PC-9 (cell line): ENCODE measurements around the gene MAP1LC3B2. TPM values are rescaled to one million over a fixed set of nuclear protein-coding genes. Genes with fewer than 3 reads are reported as not detected.

Experiments
- BruUV-seq: library from RNA; stranded (reverse); fragments of 400-500 nt; replicated peaks from 2 replicates; lab custom pipeline; 2021; lab: Mats Ljungman, UMichigan
- CTCF ChIA-PET: fragments of 300-600 bp; sonication (Branson Sonifier 250); formaldehyde crosslinking; loops from one replicate; lab custom pipeline; 2022; ENCODE audit warnings: antibody characterized with exemption; lab: Charles Lee
- POLR2A ChIA-PET: fragments of 300-600 bp; sonication (Branson Sonifier 250); formaldehyde crosslinking; loops from one replicate; lab custom pipeline; 2022; ENCODE audit warnings: antibody characterized with exemption; ENCODE audit not compliant: unreplicated experiment; lab: Charles Lee
- DNase-seq, 2 experiments: peaks; one replicate each; pipeline versions ENCODE4 v3.0.0 to v3.0.0-alpha.2; 2015 to 2022; ENCODE audit warnings: mixed read lengths in 1 of 2
- H2AFZ ChIP-seq: fragments of 200-600 bp; sonication (generic); 2 replicates; pipeline ENCODE4 v1.8.1; 2017; ENCODE audit warnings: antibody characterized with exemption
- H3F3A ChIP-seq: fragments of 200-600 bp; sonication (generic); 2 replicates; pipeline ENCODE4 v1.8.1; 2017; ENCODE audit warnings: antibody characterized with exemption, mild to moderate bottlenecking, low read depth; ENCODE audit not compliant: insufficient read depth
- H3K27ac ChIP-seq: fragments of 200-600 bp; sonication (generic); 2 replicates; pipeline ENCODE4 v1.6.1; 2016; ENCODE audit warnings: mixed run types
- H3K27me3 ChIP-seq: fragments of 200-600 bp; sonication (generic); 2 replicates; pipeline ENCODE4 v1.6.1; 2016; ENCODE audit warnings: low read depth, mixed run types; ENCODE audit not compliant: insufficient read depth
- H3K36me3 ChIP-seq: fragments of 200-600 bp; sonication (generic); 2 replicates; pipeline ENCODE4 v1.6.1; 2016; ENCODE audit warnings: low read depth, mixed run types
- H3K4me1 ChIP-seq: fragments of 200-600 bp; sonication (generic); replicated peaks from 2 replicates; pipeline ENCODE4 v1.6.1; 2016; ENCODE audit warnings: mixed run types; ENCODE audit not compliant: insufficient read depth
- H3K4me2 ChIP-seq: fragments of 200-600 bp; sonication (generic); 2 replicates; pipeline ENCODE4 v1.6.1; 2017; ENCODE audit warnings: mixed run types
- H3K4me3 ChIP-seq: fragments of 200-600 bp; sonication (generic); 2 replicates; pipeline ENCODE4 v1.6.1; 2016; ENCODE audit warnings: mixed run types
- H3K79me2 ChIP-seq: fragments of 200-600 bp; sonication (generic); 2 replicates; pipeline ENCODE4 v1.6.1; 2017; ENCODE audit warnings: low read depth, mixed run types
- H3K9me2 ChIP-seq: fragments of 200-600 bp; sonication (generic); 2 replicates; pipeline ENCODE4 v1.8.1; 2017; ENCODE audit warnings: mild to moderate bottlenecking; ENCODE audit not compliant: insufficient read depth
- H3K9me3 ChIP-seq: fragments of 200-600 bp; sonication (generic); 2 replicates; pipeline ENCODE4 v1.8.1; 2016; ENCODE audit warnings: low read depth; ENCODE audit not compliant: insufficient read depth
- H4K20me1 ChIP-seq: fragments of 200-600 bp; sonication (generic); 2 replicates; pipeline ENCODE4 v1.8.1; 2017; ENCODE audit not compliant: insufficient read depth
- EZH2 ChIP-seq: fragments of 200-600 bp; sonication (generic); IDR thresholded peaks from 2 replicates; pipeline ENCODE4 v1.8.0; 2017; ENCODE audit warnings: antibody characterized with exemption, low read depth
- intact Hi-C: fragments of 100-400 bp; cut with micrococcal nuclease; formaldehyde crosslinking; loops from one replicate; pipeline ENCODE4 v1.10.0; 2022; ENCODE audit not compliant: unreplicated experiment
- total RNA-seq: library from RNA; stranded (reverse); gene quantifications from 2 replicates; pipeline ENCODE4 v1.2.3, GENCODE V29; 2021
- TF ChIP-seq, protein P1 (sequence below): fragments of 200-600 bp; sonication (generic); conservative IDR thresholded peaks from 2 replicates; pipeline ENCODE4 v1.6.1; 2017; ENCODE audit warnings: mixed run types, antibody characterized with exemption, mild to moderate bottlenecking, moderate library complexity

The MAP1LC3B2 gene
- total RNA-seq, 1 experiment from 2014 or later = 1.4 TPM

DNA sequence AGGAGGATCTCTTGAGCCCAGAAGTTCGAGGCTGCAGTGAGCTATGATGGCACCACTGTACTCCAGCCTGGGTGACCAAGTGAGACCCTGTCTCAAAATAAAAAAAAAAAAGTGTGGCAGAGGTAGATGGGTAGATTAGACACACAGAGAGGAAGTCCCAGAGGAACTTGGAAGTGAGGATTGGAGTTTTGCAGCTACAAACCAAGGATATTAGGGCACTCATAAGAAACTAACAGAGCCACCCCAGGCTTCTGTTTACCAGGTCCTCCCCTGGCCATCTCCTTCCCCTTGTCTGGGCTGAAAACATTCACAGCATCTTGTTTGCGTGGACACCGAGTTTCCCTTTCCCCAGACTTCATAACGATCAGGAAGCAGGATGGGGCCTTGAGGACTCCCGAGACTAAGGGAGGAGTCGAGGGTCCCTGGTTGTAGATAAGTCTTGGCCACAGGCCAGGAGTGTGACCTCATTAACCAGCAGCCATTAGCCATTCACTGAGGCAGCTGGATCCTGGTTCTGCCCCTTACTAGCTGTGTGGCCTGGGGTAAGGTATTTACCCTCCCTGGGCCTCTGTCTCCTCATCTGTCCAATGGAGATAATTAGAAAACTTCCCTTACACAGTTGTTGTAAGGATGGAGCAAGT, 2.1 kb downstream of the MAP1LC3B2 start:
- Histone ChIP-seq H3K4me1 (peaks cover 23% of the 10 kb centered on the region), H2AFZ (no peak overlapping the region), H3K9me3 (no peaks in the 10 kb centered on the region; the same call in 1 of the 2 replicates), H3K27me3 (no peaks in the 10 kb centered on the region), H4K20me1 (no peaks in the 10 kb centered on the region), H3F3A (peaks cover 14% of the 10 kb centered on the region), H3K79me2 (no peaks in the 10 kb centered on the region), H3K36me3 (no peaks in the 10 kb centered on the region), H3K27ac (no peak overlapping the region), H3K4me3 (no peak overlapping the region), H3K9me2 (no peaks in the 10 kb centered on the region), H3K4me2 (no peak overlapping the region)
- intact Hi-C loops = no loop called here
- no peak for DNase-seq
- ChIA-PET POLR2A (no interaction called here), CTCF (no interaction called here)
- TF ChIP-seq, protein P1, sequence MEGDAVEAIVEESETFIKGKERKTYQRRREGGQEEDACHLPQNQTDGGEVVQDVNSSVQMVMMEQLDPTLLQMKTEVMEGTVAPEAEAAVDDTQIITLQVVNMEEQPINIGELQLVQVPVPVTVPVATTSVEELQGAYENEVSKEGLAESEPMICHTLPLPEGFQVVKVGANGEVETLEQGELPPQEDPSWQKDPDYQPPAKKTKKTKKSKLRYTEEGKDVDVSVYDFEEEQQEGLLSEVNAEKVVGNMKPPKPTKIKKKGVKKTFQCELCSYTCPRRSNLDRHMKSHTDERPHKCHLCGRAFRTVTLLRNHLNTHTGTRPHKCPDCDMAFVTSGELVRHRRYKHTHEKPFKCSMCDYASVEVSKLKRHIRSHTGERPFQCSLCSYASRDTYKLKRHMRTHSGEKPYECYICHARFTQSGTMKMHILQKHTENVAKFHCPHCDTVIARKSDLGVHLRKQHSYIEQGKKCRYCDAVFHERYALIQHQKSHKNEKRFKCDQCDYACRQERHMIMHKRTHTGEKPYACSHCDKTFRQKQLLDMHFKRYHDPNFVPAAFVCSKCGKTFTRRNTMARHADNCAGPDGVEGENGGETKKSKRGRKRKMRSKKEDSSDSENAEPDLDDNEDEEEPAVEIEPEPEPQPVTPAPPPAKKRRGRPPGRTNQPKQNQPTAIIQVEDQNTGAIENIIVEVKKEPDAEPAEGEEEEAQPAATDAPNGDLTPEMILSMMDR = no peak
- TF ChIP-seq EZH2 = no peak
- no TSS peak for BruUV-seq

DNA sequence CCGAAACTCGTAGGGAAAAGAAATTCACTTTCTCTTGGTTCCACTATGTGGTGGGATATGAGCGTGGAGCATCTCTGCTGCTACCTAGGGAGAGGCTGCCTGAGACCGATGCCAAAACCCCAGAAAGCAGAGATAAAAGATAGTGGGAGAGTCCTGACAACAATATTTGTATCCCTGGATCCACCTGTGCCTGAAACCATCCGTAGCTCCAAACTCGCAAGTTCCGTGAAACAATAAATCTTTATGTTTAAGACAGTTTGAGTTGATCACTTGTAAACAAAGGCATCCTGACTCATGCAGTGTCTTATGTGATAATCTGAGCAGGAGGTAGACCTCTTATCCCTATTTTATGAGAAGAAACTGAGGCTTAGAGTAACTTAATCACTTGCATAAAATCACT, 2.9 kb downstream of the MAP1LC3B2 start:
- H3K4me1 ChIP-seq = peaks cover 23% of the 10 kb centered on the region
- no peak overlapping the region for H2AFZ ChIP-seq
- intact Hi-C loops = no loop called here
- no peak overlapping the region for H3K4me3 ChIP-seq
- H4K20me1 ChIP-seq = no peaks in the 10 kb centered on the region
- H3K27ac ChIP-seq = no peak overlapping the region
- H3K4me2 ChIP-seq = no peak overlapping the region
- DNase-seq = no peak
- no peaks in the 10 kb centered on the region for H3K9me2 ChIP-seq
- H3F3A ChIP-seq = peaks cover 14% of the 10 kb centered on the region
- CTCF ChIA-PET = no interaction called here
- H3K79me2 ChIP-seq = no peaks in the 10 kb centered on the region
- no peak for TF ChIP-seq EZH2
- TF ChIP-seq, protein P1 = no peak
- no TSS peak for BruUV-seq
- no peaks in the 10 kb centered on the region for H3K27me3 ChIP-seq
- no peaks in the 10 kb centered on the region; the same call in 1 of the 2 replicates for H3K9me3 ChIP-seq
- no peaks in the 10 kb centered on the region for H3K36me3 ChIP-seq
- POLR2A ChIA-PET = no interaction called here

DNA sequence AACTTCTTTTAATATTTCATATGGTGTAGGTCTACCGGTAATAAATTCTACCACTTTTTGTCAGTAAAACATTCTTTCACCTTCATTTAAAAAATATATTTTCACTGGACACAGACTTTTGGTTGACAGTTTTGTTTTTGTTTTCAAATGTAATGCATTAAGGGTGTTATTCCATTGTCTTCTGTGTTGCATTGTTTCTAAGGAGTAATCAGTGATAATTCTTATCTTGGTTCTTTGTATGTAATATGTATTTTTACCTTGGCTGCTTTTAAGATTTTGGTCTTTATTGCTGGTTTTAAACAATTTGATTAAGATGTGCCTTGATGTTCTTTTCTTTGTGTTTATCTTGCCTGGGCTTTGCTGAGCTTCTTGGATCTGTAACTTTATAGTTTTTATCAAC, 4.1 kb downstream of the MAP1LC3B2 start:
- POLR2A ChIA-PET = no interaction called here
- no peaks in the 10 kb centered on the region for H4K20me1 ChIP-seq
- no peak overlapping the region for H3K27ac ChIP-seq
- H3F3A ChIP-seq = peaks cover 14% of the 10 kb centered on the region
- H3K4me1 ChIP-seq = peaks cover 23% of the 10 kb centered on the region
- DNase-seq = no peak
- no TSS peak for BruUV-seq
- H3K9me2 ChIP-seq = no peaks in the 10 kb centered on the region
- no peak for TF ChIP-seq EZH2
- TF ChIP-seq, protein P1 = no peak
- H3K27me3 ChIP-seq = no peaks in the 10 kb centered on the region
- no peaks in the 10 kb centered on the region; the same call in 1 of the 2 replicates for H3K9me3 ChIP-seq
- no peak overlapping the region for H2AFZ ChIP-seq
- CTCF ChIA-PET = no interaction called here
- H3K4me2 ChIP-seq = no peak overlapping the region
- no peak overlapping the region for H3K4me3 ChIP-seq
- no peaks in the 10 kb centered on the region for H3K36me3 ChIP-seq
- intact Hi-C loops = no loop called here
- no peaks in the 10 kb centered on the region for H3K79me2 ChIP-seq
